Sigmoid colon (tissue), 4 donors: ENCODE results near the gene ARL4A.

Source experiments
- CTCF ChIP-seq, 4 experiments: fragments of 450-650 bp in 3 of 4; fragments of 200-600 bp in 1 of 4; IDR thresholded peaks; one replicate each; pipeline ENCODE4 v1.5.1; 2016 to 2019; ENCODE audit warnings: antibody characterized with exemption in 4 of 4, mild to moderate bottlenecking in 3 of 4, moderate library complexity in 2 of 4
- POLR2A ChIP-seq, 2 donors: fragments of 450-650 bp; IDR thresholded peaks; one replicate each; pipeline ENCODE4 v1.6.1; 2016; ENCODE audit warnings: antibody characterized with exemption in 2 of 2, mild to moderate bottlenecking in 2 of 2, moderate library complexity in 2 of 2
- POLR2AphosphoS5 ChIP-seq, 4 donors: sonication (generic); formaldehyde crosslinking; IDR thresholded peaks; one replicate each; pipeline ENCODE4 v1.6.1; 2017; ENCODE audit warnings: antibody characterized with exemption in 4 of 4

GRCh38 chr7:12685550-12685949 lies 1.9 kb upstream of the ARL4A start:
- TF ChIP-seq POLR2A (IDR thresholded peaks at IDR 0.05): no peak
- no peak for TF ChIP-seq CTCF (IDR thresholded peaks at IDR 0.05)
- TF ChIP-seq POLR2AphosphoS5 (IDR thresholded peaks at IDR 0.05): no peak
